Measurements from ENCODE around the gene KIAA1755. TPM values are rescaled to one million over a fixed set of nuclear protein-coding genes. Genes with fewer than 3 reads are reported as not detected.

The KIAA1755 gene
- total RNA-seq, 4 donors from 2014 or later, result 12.0 to 36.3 (median 23.1) TPM

DNA sequence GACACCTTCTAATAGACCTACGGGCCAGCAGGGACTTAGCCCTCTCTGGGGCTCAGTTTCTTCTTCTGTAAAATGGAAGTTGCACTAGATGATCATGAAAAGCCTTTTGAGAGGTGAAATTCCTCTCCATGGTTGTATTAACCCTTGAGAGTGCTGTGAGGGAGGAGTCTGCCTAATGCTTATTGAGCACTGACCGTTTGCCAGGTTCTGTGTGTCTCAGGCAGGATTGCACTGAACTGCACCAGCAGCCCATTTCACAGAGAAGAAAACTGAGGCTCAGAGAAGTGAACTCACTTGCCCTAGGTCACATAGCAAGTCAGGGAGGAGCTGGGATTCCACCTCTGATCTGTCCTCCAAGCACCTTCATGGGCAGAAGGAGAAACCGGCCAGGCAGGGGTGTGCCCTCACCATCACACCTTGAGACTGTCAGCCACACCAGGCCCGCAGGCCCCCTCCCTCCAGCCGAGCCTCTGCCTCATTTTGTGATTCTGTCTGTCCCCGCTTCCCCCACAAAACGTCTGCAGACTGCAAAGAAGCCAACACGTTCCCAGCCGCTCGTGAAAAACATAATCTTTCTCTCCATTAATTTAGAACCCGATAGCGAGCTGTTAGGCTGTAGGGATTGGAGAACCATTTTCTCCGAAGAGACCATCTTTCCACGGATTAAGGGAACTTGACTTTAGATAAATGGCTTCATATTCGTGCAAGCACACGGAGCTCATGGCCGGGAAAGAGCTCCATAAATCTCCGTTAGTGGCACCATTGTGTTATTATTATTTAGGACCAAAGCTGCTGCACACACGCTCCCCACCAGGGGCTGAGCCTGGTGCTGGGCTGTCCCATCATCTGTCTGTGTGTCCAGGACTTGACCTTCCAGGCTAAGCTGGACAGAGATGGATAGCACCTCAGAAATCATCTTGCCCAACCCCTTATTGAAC lies 46.0 kb downstream of the KIAA1755 start:
- H3K4me1 ChIP-seq, result peaks cover 0 to 25% (median 0%) of the 10 kb centered on the region in 4 donors
- H3K9me3 ChIP-seq, result no peaks in the 10 kb centered on the region
- no peak for DNase-seq (ENCODE audit: low spot score in 2 of 2)
- TF ChIP-seq, protein P1, sequence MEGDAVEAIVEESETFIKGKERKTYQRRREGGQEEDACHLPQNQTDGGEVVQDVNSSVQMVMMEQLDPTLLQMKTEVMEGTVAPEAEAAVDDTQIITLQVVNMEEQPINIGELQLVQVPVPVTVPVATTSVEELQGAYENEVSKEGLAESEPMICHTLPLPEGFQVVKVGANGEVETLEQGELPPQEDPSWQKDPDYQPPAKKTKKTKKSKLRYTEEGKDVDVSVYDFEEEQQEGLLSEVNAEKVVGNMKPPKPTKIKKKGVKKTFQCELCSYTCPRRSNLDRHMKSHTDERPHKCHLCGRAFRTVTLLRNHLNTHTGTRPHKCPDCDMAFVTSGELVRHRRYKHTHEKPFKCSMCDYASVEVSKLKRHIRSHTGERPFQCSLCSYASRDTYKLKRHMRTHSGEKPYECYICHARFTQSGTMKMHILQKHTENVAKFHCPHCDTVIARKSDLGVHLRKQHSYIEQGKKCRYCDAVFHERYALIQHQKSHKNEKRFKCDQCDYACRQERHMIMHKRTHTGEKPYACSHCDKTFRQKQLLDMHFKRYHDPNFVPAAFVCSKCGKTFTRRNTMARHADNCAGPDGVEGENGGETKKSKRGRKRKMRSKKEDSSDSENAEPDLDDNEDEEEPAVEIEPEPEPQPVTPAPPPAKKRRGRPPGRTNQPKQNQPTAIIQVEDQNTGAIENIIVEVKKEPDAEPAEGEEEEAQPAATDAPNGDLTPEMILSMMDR (IDR thresholded peaks at IDR 0.05), result no peak
- no peak for TF ChIP-seq POLR2A (IDR thresholded peaks at IDR 0.05)
- TF ChIP-seq EP300 (IDR thresholded peaks at IDR 0.05), result no peak
- no peak overlapping the region for H3K4me3 ChIP-seq
- H3K27ac ChIP-seq, result no peak overlapping the region
- peaks cover 0 to 36% (median 0%) of the 10 kb centered on the region in 3 donors for H3K36me3 ChIP-seq
- WGBS, 2 donors, result 71 to 78% methylated on average over 19 of the region's 19 CpGs
- H3K27me3 ChIP-seq, result no peaks in the 10 kb centered on the region

GRCh38 chr20:38213607-38213940 lies 47.0 kb downstream of the KIAA1755 start:
- Histone ChIP-seq H3K4me3 (no peak overlapping the region), H3K27me3 (no peaks in the 10 kb centered on the region), H3K36me3 (peaks cover 0 to 27% (median 0%) of the 10 kb centered on the region in 3 donors), H3K27ac (peak overlapping the region in 1 of 4 donors; percentile 31), H3K4me1 (peaks cover 0 to 24% (median 0%) of the 10 kb centered on the region in 4 donors), H3K9me3 (no peaks in the 10 kb centered on the region)
- WGBS, 2 donors, result 86 to 97% methylated on average over 5 of the region's 5 CpGs
- no peak for DNase-seq (ENCODE audit: low spot score in 2 of 2)
- TF ChIP-seq POLR2A (IDR thresholded peaks at IDR 0.05) (no peak), EP300 (IDR thresholded peaks at IDR 0.05) (no peak)
- TF ChIP-seq, protein P1 (IDR thresholded peaks at IDR 0.05), result no peak

DNA sequence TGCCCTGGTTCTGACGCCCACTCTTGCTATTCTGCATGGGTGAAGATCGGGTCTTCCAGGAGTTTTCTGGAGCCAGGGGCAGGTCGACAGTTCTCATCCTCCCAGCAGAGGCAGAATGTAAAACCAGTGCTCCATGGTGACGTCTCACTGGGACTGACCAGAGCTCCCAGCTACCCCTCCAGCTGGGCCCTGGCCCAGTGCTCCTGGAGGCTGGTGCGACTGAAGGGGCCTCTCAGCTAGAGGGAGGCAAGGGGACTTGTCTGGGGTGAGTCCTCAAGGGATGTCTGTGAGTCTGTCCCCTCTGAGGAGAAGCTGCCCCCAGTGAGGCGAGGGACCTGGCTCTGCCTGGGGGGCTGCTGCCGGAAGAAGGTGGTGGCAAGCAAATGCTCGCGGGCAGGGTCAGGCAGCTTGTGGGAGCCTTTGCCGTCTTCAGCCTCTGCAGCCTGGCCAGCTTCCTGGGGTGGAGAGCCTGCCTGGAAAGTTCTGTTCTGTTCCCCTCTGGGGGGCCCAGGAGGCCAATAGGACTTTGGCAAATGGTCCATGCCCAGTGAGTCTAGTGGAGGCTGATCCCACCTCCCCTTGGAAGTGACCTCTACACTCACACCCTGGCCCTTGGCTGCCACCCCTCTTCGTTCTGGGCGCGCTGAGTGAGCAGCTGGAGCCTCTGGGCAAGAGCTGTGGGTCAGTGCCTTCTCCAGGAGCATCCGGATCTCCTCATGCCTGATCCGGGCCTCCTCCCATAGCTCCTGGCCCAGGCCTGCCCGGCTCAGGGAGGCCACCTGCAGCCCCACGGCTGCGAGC lies 47.5 kb downstream of the KIAA1755 start:
- TF ChIP-seq POLR2A (IDR thresholded peaks at IDR 0.05) (no peak), EP300 (IDR thresholded peaks at IDR 0.05) (no peak)
- TF ChIP-seq, protein P1 (IDR thresholded peaks at IDR 0.05), result no peak
- Histone ChIP-seq H3K27ac (peak overlapping the region in 1 of 4 donors; percentile 31), H3K27me3 (no peaks in the 10 kb centered on the region), H3K9me3 (no peaks in the 10 kb centered on the region), H3K36me3 (peaks cover 0 to 25% (median 0%) of the 10 kb centered on the region in 3 donors), H3K4me1 (peaks cover 0 to 19% (median 0%) of the 10 kb centered on the region in 4 donors), H3K4me3 (no peak overlapping the region)
- 48 to 54% methylated on average over 16 to 18 of the region's 18 CpGs for WGBS, 2 donors
- DNase-seq (ENCODE audit: low spot score in 2 of 2), result no peak

- DNase-seq (ENCODE audit: low spot score in 2 of 2), result no peak
- no peak for TF ChIP-seq POLR2A (IDR thresholded peaks at IDR 0.05)
- TF ChIP-seq EP300 (IDR thresholded peaks at IDR 0.05), result no peak
- TF ChIP-seq, protein P1 (IDR thresholded peaks at IDR 0.05), result no peak
- Histone ChIP-seq H3K4me3 (no peak overlapping the region), H3K9me3 (no peaks in the 10 kb centered on the region), H3K27me3 (no peaks in the 10 kb centered on the region), H3K4me1 (peaks cover 0 to 16% (median 0%) of the 10 kb centered on the region in 4 donors), H3K27ac (no peak overlapping the region), H3K36me3 (peaks cover 0 to 15% (median 0%) of the 10 kb centered on the region in 3 donors)
- WGBS, 2 donors, result 63 to 67% methylated on average over 9 of the region's 9 CpGs
Measured at GRCh38 chr20:38211200-38212097, 49.1 kb downstream of the KIAA1755 start.

Data from tibial nerve (tissue), 4 donors.